ENCODE data around the gene SMC5.
"Not testable (repeated sequence)": the region's sequence is repeated elsewhere in the genome, so short reads cannot be mapped to it uniquely, and the experiment has no call there.

SMC5 gene

DNA sequence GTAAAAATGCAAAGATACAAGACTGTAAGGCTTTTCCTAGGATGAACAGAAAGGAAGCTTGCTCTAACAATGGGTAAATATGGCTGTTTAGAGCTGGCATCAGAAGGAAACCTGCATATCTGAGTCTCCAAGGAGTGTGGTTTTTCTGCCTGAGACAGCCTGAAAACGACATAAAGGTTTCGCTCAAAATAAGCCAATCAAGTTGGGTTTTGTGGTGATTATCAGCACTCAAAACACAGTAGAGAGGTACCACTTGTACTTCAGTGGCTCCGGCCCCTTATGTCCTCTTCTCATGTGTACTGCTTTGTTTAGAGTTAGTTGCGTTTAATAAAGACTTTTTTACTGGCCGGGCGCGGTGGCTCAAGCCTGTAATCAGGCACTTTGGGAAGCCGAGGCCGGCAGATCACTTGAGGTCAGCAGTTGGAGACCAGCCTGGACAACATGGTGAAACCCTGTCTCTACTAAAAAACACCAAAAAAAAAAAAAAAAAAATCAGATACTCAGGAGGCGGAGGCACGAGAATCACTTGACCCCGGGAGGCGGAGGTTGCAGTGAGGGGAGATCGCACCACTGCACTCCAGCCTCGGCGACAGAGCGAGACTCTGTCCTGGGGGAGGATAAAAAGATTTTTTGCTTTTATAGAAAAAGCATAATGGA is 116.3 kb downstream of the SMC5 start:
- no peak for DNase-seq

GRCh38 chr9:70382046-70382708 is 123.4 kb downstream of the SMC5 start:
- no peak for DNase-seq

DNA sequence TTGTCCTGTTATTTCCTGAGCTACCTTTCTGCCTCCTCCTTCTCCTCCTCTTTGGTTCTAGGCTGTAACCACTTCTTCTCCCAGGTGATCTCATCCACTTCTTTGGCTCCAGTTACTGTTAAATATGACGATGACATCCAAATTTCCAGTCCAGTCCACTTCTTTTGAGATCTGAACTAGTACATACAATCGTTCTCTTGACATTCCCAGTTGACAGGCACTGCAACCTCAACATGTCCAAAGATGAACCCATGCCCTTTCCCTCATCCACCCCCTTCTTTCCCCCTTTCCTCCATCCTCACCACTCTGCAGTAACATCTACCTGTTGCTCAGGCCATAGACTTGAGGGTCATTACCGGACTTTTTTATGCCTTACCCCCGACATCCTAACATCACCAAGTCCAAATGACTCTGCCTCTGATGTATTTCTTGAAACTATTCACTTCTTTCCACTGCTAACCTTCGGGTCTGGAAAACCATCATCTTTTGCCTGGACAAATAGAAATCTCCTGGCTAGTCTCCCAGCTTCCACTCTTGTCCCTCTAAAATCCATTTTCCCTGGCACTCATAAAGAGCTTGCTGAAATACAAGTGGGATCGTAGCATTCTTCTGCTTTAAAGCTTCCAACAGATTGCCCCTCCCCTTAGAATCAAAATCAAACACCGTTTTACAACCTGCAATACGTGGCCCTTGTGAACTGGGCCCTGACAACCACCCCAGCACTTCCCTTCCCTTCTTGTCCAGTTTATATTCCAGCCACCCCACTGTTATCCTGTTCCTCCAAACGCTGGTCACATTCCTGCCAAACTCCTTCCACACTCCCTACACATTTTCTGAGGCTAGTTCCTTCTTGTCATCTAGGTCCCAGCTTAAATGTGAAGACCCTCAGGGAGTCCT is 124.2 kb downstream of the SMC5 start:
- no peak for DNase-seq

- DNase-seq, result no peak
These were observed 126.6 kb downstream of the SMC5 start for GRCh38 chr9:70385426-70385825.

- DNase-seq, result no peak
These were observed 128.9 kb downstream of the SMC5 start for GRCh38 chr9:70387663-70388062.

- no peak for DNase-seq
These were observed 130.4 kb downstream of the SMC5 start for GRCh38 chr9:70389188-70389587.

DNA sequence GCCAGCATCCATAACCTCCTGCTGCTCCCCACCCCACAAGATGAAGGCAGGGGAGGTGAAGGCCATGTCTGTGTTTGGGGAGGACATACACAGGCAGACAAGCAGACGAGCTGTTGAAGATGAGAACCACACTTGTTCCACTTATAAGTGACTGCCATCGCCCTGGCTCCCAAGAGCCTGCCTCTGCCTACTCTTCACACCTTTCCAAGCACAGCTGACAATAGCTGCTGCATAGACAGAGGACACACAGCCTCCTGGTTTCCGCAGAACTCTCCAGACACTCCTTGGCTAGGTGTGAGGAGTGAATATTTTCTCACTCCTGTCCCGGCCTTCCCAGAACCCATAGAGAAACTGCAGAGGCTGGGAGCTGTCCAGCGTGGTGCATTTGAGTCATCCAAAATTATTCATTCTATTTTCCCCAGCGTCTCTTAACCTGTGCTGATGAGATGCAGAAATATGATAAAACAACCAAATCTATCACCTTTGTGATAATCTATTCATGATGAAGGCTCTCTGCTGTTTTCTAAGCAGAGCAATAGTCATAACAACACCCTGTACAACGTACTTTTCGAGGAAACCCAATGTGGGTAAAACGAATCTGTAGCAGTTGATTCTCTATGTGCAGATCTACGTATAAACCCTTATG is 131.0 kb downstream of the SMC5 start:
- no peak for DNase-seq

DNA sequence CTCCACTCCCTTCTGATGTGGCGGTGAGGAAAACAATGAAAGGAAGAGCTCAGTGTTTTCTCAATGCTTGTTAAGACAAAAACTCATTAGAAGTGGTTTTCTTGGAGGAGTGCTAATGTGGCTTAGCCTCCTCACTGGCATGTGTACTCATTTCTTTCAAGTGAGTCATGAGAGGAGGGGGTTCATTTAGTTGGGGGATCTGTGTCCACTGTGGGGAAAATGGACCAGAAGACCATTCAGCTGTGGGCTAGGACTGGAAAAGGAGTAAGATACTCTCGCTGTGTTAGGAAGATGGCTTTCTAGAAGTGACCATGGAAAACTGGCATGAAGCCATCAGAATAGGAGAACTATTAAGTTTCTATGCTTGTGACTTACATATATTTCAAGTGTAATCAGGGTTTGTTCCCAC is 132.2 kb downstream of the SMC5 start:
- no peak for DNase-seq

DNA sequence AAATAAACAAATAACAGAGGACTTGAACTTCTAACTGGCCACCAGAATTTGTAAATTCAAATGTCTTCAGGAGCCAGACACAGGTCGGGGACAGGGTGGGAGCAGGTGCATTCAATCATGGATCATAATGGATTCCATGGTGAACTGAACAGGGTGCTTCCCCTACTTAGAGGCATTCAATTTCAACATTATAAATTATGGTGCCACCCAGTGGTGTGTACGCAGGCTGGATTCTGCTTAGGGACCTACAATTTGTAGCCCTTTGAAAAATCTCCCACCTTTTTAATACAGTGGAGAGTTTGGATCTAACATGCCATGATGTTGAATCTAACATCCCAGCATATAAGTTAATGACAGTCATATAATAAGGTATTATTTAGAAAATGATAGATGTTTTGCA is 133.4 kb downstream of the SMC5 start:
- DNase-seq, result no peak

GRCh38 chr9:70392850-70393249 is 134.1 kb downstream of the SMC5 start:
- DNase-seq, result no peak

- no peak for DNase-seq
These were observed 136.9 kb downstream of the SMC5 start for GRCh38 chr9:70395652-70396051.

DNA sequence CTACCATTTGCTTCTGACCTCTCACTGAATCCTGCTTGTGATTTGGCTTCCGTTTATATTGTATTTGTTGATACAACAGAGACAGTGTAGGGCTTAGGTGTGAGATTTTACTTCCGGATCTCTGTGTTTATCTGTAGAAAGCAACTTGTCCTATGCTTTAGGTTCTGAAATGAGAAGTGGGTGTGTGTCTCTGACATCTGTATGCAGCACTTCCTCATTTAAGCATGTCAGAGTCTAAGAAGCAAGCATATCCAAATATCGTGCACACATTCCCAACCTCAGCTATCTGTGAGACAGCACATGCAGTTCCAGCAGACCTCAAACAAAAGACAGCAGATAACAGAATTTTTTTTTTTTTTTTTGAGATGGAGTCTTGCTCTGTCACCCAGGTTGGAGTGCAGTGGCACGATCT is 139.4 kb downstream of the SMC5 start:
- no peak for DNase-seq

GRCh38 chr9:70399141-70399540 is 140.4 kb downstream of the SMC5 start:
- DNase-seq, result no peak

GRCh38 chr9:70400107-70400892 is 141.5 kb downstream of the SMC5 start:
- DNase-seq, result no peak

DNA sequence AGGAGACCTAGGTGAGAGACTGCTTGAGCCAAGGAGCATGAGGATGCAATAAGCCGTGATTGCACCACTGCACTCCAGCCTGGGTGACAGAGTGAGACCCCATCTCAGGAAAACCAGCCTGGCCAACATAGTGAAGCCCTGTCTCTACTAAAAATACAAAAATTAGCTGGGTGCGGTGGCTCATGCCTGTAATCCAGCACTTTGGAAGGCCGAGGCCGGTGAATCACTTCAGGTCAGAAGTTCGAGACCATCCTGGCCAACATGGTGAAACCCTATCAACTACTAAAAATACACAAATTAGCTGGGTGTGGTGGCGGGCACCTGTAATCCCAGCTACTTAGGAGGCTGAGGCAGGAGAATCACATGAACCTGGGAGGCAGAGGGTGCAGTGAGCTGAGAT is 142.5 kb downstream of the SMC5 start:
- DNase-seq, result not testable (repeated sequence)

DNA sequence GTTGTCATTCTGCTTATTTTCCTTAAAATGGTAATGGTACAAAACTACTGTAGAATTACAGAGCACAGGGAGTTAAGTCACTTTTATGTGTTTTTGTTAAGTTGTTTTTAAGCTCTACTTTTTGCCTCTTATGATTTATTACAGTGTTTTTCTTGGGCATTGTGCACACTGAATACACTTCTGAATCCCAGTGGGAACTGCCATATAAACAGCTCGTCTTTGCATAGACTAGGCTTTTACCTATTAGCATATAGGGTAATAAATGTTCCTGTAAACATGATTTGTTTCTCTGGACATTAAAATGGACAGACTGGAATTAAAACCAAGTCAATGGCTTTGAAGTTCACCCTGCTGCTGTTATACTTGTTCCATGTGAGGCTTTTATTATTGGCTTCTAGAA is 143.4 kb downstream of the SMC5 start:
- no peak for DNase-seq

- no peak for DNase-seq
These were observed 144.4 kb downstream of the SMC5 start for GRCh38 chr9:70403166-70403565.

DNA sequence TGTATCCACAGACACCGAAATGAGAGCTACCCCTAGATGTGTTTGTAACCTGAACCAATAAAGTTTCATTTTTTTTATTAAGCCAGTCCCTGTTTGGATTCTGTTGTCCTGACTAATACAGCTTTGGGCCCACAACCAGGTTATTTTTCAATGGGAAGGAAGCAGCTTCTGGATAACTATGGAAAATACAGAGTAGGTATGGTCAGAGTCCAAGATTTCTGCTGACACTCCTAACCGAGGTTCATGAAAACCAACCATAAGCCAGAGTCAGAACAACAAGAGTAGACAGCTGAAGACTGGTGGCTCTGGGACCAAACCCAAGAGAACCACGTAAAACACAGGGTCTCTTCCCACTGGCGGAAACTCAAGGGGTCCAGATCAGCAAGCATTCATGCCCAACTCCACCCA is 144.8 kb downstream of the SMC5 start:
- DNase-seq, result no peak

DNA sequence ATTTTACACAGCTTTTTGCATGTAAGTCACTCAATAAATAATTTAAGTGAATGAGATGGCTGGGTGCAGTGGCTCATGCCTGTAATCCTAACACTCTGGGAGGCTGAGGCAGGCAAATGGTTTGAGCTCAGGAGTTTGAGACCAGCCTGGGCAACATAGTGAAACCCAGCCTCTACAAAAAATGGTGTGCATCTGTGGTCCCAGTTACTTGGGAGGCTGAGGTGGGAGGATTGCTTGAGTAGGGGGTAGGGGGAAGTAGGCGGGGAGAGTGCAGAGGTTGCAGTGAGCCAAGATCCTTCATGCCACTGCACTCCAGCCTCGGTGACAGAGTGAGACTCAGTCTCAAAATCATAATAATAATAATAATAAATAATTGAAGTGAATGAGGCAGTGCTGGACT is 145.5 kb downstream of the SMC5 start:
- DNase-seq, result no peak

Measured in T1000 (cell line).